IgD-negative memory B cell (primary cell): ENCODE measurements around the gene LRRC42. TPM values are rescaled to one million over a fixed set of nuclear protein-coding genes. Genes with fewer than 3 reads are reported as not detected.
A peak's percentile ranks its signal among the peaks of the same experiment; 100 is the strongest.
"Not testable (repeated sequence)": the region's sequence is repeated elsewhere in the genome, so short reads cannot be mapped to it uniquely, and the experiment has no call there.

ENCODE experiments used
- H3K27ac Mint-ChIP-seq, 3 donors: one replicate each; pipeline ENCODE4 v1.8.0; 2020 to 2022; ENCODE audit warnings: mild to moderate bottlenecking in 3 of 3, mixed read lengths in 3 of 3, moderate library complexity in 1 of 3
- H3K27me3 Mint-ChIP-seq: one replicate; pipeline ENCODE4 v1.8.0; 2021; ENCODE audit warnings: mixed read lengths
- H3K36me3 Mint-ChIP-seq: one replicate; pipeline ENCODE4 v1.8.0; 2020; ENCODE audit warnings: mild to moderate bottlenecking, mixed read lengths
- H3K4me1 Mint-ChIP-seq, 3 donors: one replicate each; pipeline ENCODE4 v1.8.0; 2020 to 2022; ENCODE audit warnings: mixed read lengths in 3 of 3, mild to moderate bottlenecking in 1 of 3
- H3K4me3 Mint-ChIP-seq, 4 donors: one replicate each; pipeline ENCODE4 v1.8.0; 2020 to 2022; ENCODE audit warnings: mild to moderate bottlenecking in 4 of 4, mixed read lengths in 4 of 4, moderate library complexity in 3 of 4
- H3K9me3 Mint-ChIP-seq, 3 donors: one replicate each; pipeline ENCODE4 v1.8.0; 2020 to 2021; ENCODE audit warnings: mixed read lengths in 3 of 3, mild to moderate bottlenecking in 1 of 3
- polyA plus RNA-seq: library from polyadenylated mRNA; unstranded; fragments of 300-500 nt; fragmentation: Illumina TruSeq; gene quantifications from one replicate; pipeline ENCODE4 v1.2.3, GENCODE V29; 2021

LRRC42 gene
- polyA plus RNA-seq, 1 donor from 2014 or later, result 10.4 TPM

- H3K36me3 Mint-ChIP-seq, result peaks cover 2% of the 10 kb centered on the region
- no peaks in the 10 kb centered on the region for H3K4me1 Mint-ChIP-seq
- no peak overlapping the region for H3K4me3 Mint-ChIP-seq
- peaks cover 0 to 2% (median 0%) of the 10 kb centered on the region in 3 donors for H3K9me3 Mint-ChIP-seq
- H3K27ac Mint-ChIP-seq, result no peak overlapping the region
- peaks cover 2% of the 10 kb centered on the region for H3K27me3 Mint-ChIP-seq
These were observed 56.5 kb downstream of the LRRC42 start for GRCh38 chr1:54002544-54003248.

GRCh38 chr1:54003249-54003646 is 57.1 kb downstream of the LRRC42 start:
- Mint-ChIP-seq H3K27ac (no peak overlapping the region), H3K4me1 (no peaks in the 10 kb centered on the region), H3K36me3 (peaks cover 2% of the 10 kb centered on the region), H3K27me3 (peaks cover 2% of the 10 kb centered on the region), H3K9me3 (no peaks in the 10 kb centered on the region), H3K4me3 (no peak overlapping the region)

GRCh38 chr1:54003750-54004480 is 57.8 kb downstream of the LRRC42 start:
- not testable (repeated sequence) for H3K4me3 Mint-ChIP-seq, H3K27ac Mint-ChIP-seq, H3K27me3 Mint-ChIP-seq, H3K9me3 Mint-ChIP-seq, H3K36me3 Mint-ChIP-seq, H3K4me1 Mint-ChIP-seq

GRCh38 chr1:54004481-54005049 is 58.4 kb downstream of the LRRC42 start:
- Mint-ChIP-seq H3K36me3 (peaks cover 2% of the 10 kb centered on the region), H3K4me1 (no peaks in the 10 kb centered on the region), H3K27ac (no peak overlapping the region), H3K27me3 (peaks cover 2% of the 10 kb centered on the region), H3K9me3 (no peaks in the 10 kb centered on the region), H3K4me3 (no peak overlapping the region)

- Mint-ChIP-seq H3K27me3 (peaks cover 9% of the 10 kb centered on the region), H3K36me3 (peaks cover 2% of the 10 kb centered on the region), H3K9me3 (no peaks in the 10 kb centered on the region), H3K4me1 (no peaks in the 10 kb centered on the region), H3K27ac (no peak overlapping the region), H3K4me3 (no peak overlapping the region)
These were observed 60.4 kb downstream of the LRRC42 start for GRCh38 chr1:54006508-54006907.

GRCh38 chr1:54007613-54008012 is 61.5 kb downstream of the LRRC42 start:
- peaks cover 10% of the 10 kb centered on the region for H3K27me3 Mint-ChIP-seq

GRCh38 chr1:54008876-54009275 is 62.7 kb downstream of the LRRC42 start:
- H3K36me3 Mint-ChIP-seq, result peaks cover 2% of the 10 kb centered on the region
- H3K27ac Mint-ChIP-seq, result no peak overlapping the region
- H3K9me3 Mint-ChIP-seq, result no peaks in the 10 kb centered on the region
- H3K27me3 Mint-ChIP-seq, result peaks cover 10% of the 10 kb centered on the region
- H3K4me1 Mint-ChIP-seq, result no peaks in the 10 kb centered on the region
- H3K4me3 Mint-ChIP-seq, result no peak overlapping the region

More at GRCh38 chr1:54007613-54008012, 61.5 kb downstream of the LRRC42 start:
- H3K9me3 Mint-ChIP-seq, result no peaks in the 10 kb centered on the region
- H3K36me3 Mint-ChIP-seq, result peaks cover 2% of the 10 kb centered on the region
- no peaks in the 10 kb centered on the region for H3K4me1 Mint-ChIP-seq
- no peak overlapping the region for H3K4me3 Mint-ChIP-seq
- H3K27ac Mint-ChIP-seq, result no peak overlapping the region

- Mint-ChIP-seq H3K4me3 (no peak overlapping the region), H3K36me3 (peaks cover 2% of the 10 kb centered on the region), H3K9me3 (no peaks in the 10 kb centered on the region), H3K4me1 (no peaks in the 10 kb centered on the region), H3K27ac (no peak overlapping the region), H3K27me3 (peaks cover 10% of the 10 kb centered on the region)
These were observed 63.3 kb downstream of the LRRC42 start for GRCh38 chr1:54009406-54009805.

- Mint-ChIP-seq H3K27me3 (peaks cover 10% of the 10 kb centered on the region), H3K4me1 (no peaks in the 10 kb centered on the region), H3K27ac (no peak overlapping the region), H3K4me3 (no peak overlapping the region), H3K9me3 (no peaks in the 10 kb centered on the region), H3K36me3 (peaks cover 2% of the 10 kb centered on the region)
These were observed 64.4 kb downstream of the LRRC42 start for GRCh38 chr1:54010415-54011117.

- H3K9me3 Mint-ChIP-seq, result no peaks in the 10 kb centered on the region
- H3K36me3 Mint-ChIP-seq, result no peaks in the 10 kb centered on the region
- H3K27me3 Mint-ChIP-seq, result peaks cover 10% of the 10 kb centered on the region
These were observed 65.3 kb downstream of the LRRC42 start for GRCh38 chr1:54011316-54012007.

GRCh38 chr1:54012008-54012325 is 65.8 kb downstream of the LRRC42 start:
- no peaks in the 10 kb centered on the region for H3K36me3 Mint-ChIP-seq
- H3K27me3 Mint-ChIP-seq, result peaks cover 10% of the 10 kb centered on the region
- no peaks in the 10 kb centered on the region for H3K4me1 Mint-ChIP-seq
- H3K4me3 Mint-ChIP-seq, result no peak overlapping the region
- no peaks in the 10 kb centered on the region for H3K9me3 Mint-ChIP-seq
- peak overlapping the region in 1 of 3 donors; percentile 86 for H3K27ac Mint-ChIP-seq

More at GRCh38 chr1:54011316-54012007, 65.3 kb downstream of the LRRC42 start:
- Mint-ChIP-seq H3K4me1 (no peaks in the 10 kb centered on the region), H3K27ac (peak overlapping the region in 1 of 3 donors; percentile 86), H3K4me3 (no peak overlapping the region)

GRCh38 chr1:54012863-54013262 is 66.7 kb downstream of the LRRC42 start:
- no peak overlapping the region for H3K4me3 Mint-ChIP-seq
- H3K4me1 Mint-ChIP-seq, result no peaks in the 10 kb centered on the region
- no peaks in the 10 kb centered on the region for H3K9me3 Mint-ChIP-seq
- H3K27me3 Mint-ChIP-seq, result peaks cover 8% of the 10 kb centered on the region
- no peaks in the 10 kb centered on the region for H3K36me3 Mint-ChIP-seq
- H3K27ac Mint-ChIP-seq, result no peak overlapping the region

GRCh38 chr1:54013393-54014008 is 67.4 kb downstream of the LRRC42 start:
- Mint-ChIP-seq H3K36me3 (no peaks in the 10 kb centered on the region), H3K4me3 (no peak overlapping the region), H3K4me1 (no peaks in the 10 kb centered on the region), H3K27me3 (peaks cover 8% of the 10 kb centered on the region), H3K27ac (no peak overlapping the region), H3K9me3 (no peaks in the 10 kb centered on the region)

- H3K36me3 Mint-ChIP-seq, result no peaks in the 10 kb centered on the region
These were observed 68.0 kb downstream of the LRRC42 start for GRCh38 chr1:54014009-54014629.

More at GRCh38 chr1:54014009-54014629, 68.0 kb downstream of the LRRC42 start:
- Mint-ChIP-seq H3K27ac (no peak overlapping the region), H3K27me3 (peaks cover 8% of the 10 kb centered on the region), H3K4me3 (no peak overlapping the region), H3K4me1 (no peaks in the 10 kb centered on the region), H3K9me3 (no peaks in the 10 kb centered on the region)
